Activated naive CD8-positive, alpha-beta T cell treated with anti-CD3 and anti-CD28 coated beads, Interleukin-2, amount 50 U/mL, for 24 hours (primary cell): ENCODE data around the gene SLC16A8.
"Not testable (repeated sequence)": the region's sequence is repeated elsewhere in the genome, so short reads cannot be mapped to it uniquely, and the experiment has no call there.

ENCODE experiments used
- ATAC-seq: fragments of 150-1000 bp; cut with Tn5 transposase; one replicate; pipeline ENCODE4 v1.10.0; 2021
- DNase-seq: peaks from one replicate; pipeline ENCODE4 v3.0.0; 2021
- H3K27ac Mint-ChIP-seq: one replicate; pipeline ENCODE4 v1.8.0; 2021; ENCODE audit warnings: mild to moderate bottlenecking, mixed read lengths
- H3K27me3 Mint-ChIP-seq: one replicate; pipeline ENCODE4 v1.8.0; 2021; ENCODE audit warnings: mixed read lengths
- H3K36me3 Mint-ChIP-seq: one replicate; pipeline ENCODE4 v1.8.0; 2021; ENCODE audit warnings: low read depth, mixed read lengths
- H3K4me1 Mint-ChIP-seq: one replicate; pipeline ENCODE4 v1.8.0; 2021; ENCODE audit warnings: mixed read lengths
- H3K4me3 Mint-ChIP-seq: one replicate; pipeline ENCODE4 v1.8.0; 2021; ENCODE audit warnings: mild to moderate bottlenecking, moderate library complexity, mixed read lengths
- H3K9me3 Mint-ChIP-seq: one replicate; pipeline ENCODE4 v1.8.0; 2021; ENCODE audit warnings: mixed read lengths

The SLC16A8 gene

GRCh38 chr22:38038426-38038825 lies 45.6 kb downstream of the SLC16A8 start:
- DNase-seq = no peak
- Mint-ChIP-seq H3K4me3 (no peak overlapping the region), H3K9me3 (no peaks in the 10 kb centered on the region), H3K27me3 (no peaks in the 10 kb centered on the region), H3K36me3 (no peaks in the 10 kb centered on the region), H3K4me1 (no peaks in the 10 kb centered on the region), H3K27ac (no peak overlapping the region)
- ATAC-seq = no peak

GRCh38 chr22:38037367-38038150 lies 46.4 kb downstream of the SLC16A8 start:
- not testable (repeated sequence) for H3K36me3 Mint-ChIP-seq, ATAC-seq, H3K9me3 Mint-ChIP-seq, H3K4me1 Mint-ChIP-seq, H3K4me3 Mint-ChIP-seq, DNase-seq, H3K27me3 Mint-ChIP-seq, H3K27ac Mint-ChIP-seq

- H3K4me1 Mint-ChIP-seq = no peaks in the 10 kb centered on the region
- H3K27me3 Mint-ChIP-seq = no peaks in the 10 kb centered on the region
- no peak for ATAC-seq
- H3K36me3 Mint-ChIP-seq = no peaks in the 10 kb centered on the region
- H3K27ac Mint-ChIP-seq = no peak overlapping the region
- H3K4me3 Mint-ChIP-seq = no peak overlapping the region
- H3K9me3 Mint-ChIP-seq = no peaks in the 10 kb centered on the region
- no peak for DNase-seq
Measured at GRCh38 chr22:38036392-38037062, 47.5 kb downstream of the SLC16A8 start.

GRCh38 chr22:38035530-38035885 lies 48.5 kb downstream of the SLC16A8 start:
- no peaks in the 10 kb centered on the region for H3K9me3 Mint-ChIP-seq
- no peaks in the 10 kb centered on the region for H3K4me1 Mint-ChIP-seq
- DNase-seq (no peak), ATAC-seq (no peak)
- no peak overlapping the region for H3K4me3 Mint-ChIP-seq
- no peaks in the 10 kb centered on the region for H3K36me3 Mint-ChIP-seq
- H3K27ac Mint-ChIP-seq = no peak overlapping the region
- no peaks in the 10 kb centered on the region for H3K27me3 Mint-ChIP-seq

- H3K9me3 Mint-ChIP-seq = no peaks in the 10 kb centered on the region
- no peak overlapping the region for H3K4me3 Mint-ChIP-seq
- no peak for ATAC-seq
- no peaks in the 10 kb centered on the region for H3K4me1 Mint-ChIP-seq
- H3K27ac Mint-ChIP-seq = no peak overlapping the region
- H3K27me3 Mint-ChIP-seq = no peaks in the 10 kb centered on the region
- DNase-seq = no peak
- no peaks in the 10 kb centered on the region for H3K36me3 Mint-ChIP-seq
Measured at GRCh38 chr22:38034884-38035529, 49.0 kb downstream of the SLC16A8 start.

GRCh38 chr22:38034278-38034882 lies 49.6 kb downstream of the SLC16A8 start:
- Mint-ChIP-seq H3K27me3 (no peaks in the 10 kb centered on the region), H3K4me3 (no peak overlapping the region), H3K36me3 (no peaks in the 10 kb centered on the region), H3K4me1 (no peaks in the 10 kb centered on the region), H3K9me3 (no peaks in the 10 kb centered on the region), H3K27ac (no peak overlapping the region)
- DNase-seq = no peak
- ATAC-seq = no peak

GRCh38 chr22:38033522-38034277 lies 50.3 kb downstream of the SLC16A8 start:
- no peaks in the 10 kb centered on the region for H3K9me3 Mint-ChIP-seq
- no peak overlapping the region for H3K4me3 Mint-ChIP-seq
- H3K27me3 Mint-ChIP-seq = no peaks in the 10 kb centered on the region
- H3K4me1 Mint-ChIP-seq = no peaks in the 10 kb centered on the region
- no peak overlapping the region for H3K27ac Mint-ChIP-seq
- ATAC-seq (no peak), DNase-seq (no peak)
- no peaks in the 10 kb centered on the region for H3K36me3 Mint-ChIP-seq

GRCh38 chr22:38032681-38033521 lies 51.1 kb downstream of the SLC16A8 start:
- no peak overlapping the region for H3K27ac Mint-ChIP-seq
- no peaks in the 10 kb centered on the region for H3K9me3 Mint-ChIP-seq
- no peaks in the 10 kb centered on the region for H3K27me3 Mint-ChIP-seq
- H3K4me3 Mint-ChIP-seq = no peak overlapping the region
- H3K4me1 Mint-ChIP-seq = no peaks in the 10 kb centered on the region
- DNase-seq = no peak
- no peak for ATAC-seq
- H3K36me3 Mint-ChIP-seq = no peaks in the 10 kb centered on the region

- Mint-ChIP-seq H3K36me3 (no peaks in the 10 kb centered on the region), H3K27ac (no peak overlapping the region), H3K4me3 (no peak overlapping the region), H3K4me1 (no peaks in the 10 kb centered on the region), H3K27me3 (no peaks in the 10 kb centered on the region), H3K9me3 (no peaks in the 10 kb centered on the region)
- no peak for DNase-seq
- ATAC-seq = no peak
Measured at GRCh38 chr22:38031491-38031890, 52.5 kb downstream of the SLC16A8 start.

GRCh38 chr22:38030311-38031133 lies 53.5 kb downstream of the SLC16A8 start:
- H3K27me3 Mint-ChIP-seq = no peaks in the 10 kb centered on the region
- no peaks in the 10 kb centered on the region for H3K36me3 Mint-ChIP-seq
- ATAC-seq (no peak), DNase-seq (no peak)
- no peak overlapping the region for H3K4me3 Mint-ChIP-seq
- H3K27ac Mint-ChIP-seq = no peak overlapping the region
- H3K9me3 Mint-ChIP-seq = no peaks in the 10 kb centered on the region
- H3K4me1 Mint-ChIP-seq = no peaks in the 10 kb centered on the region

GRCh38 chr22:38029901-38030300 lies 54.1 kb downstream of the SLC16A8 start:
- Mint-ChIP-seq H3K4me1 (no peaks in the 10 kb centered on the region), H3K27me3 (no peaks in the 10 kb centered on the region), H3K4me3 (no peak overlapping the region), H3K36me3 (no peaks in the 10 kb centered on the region), H3K9me3 (no peaks in the 10 kb centered on the region), H3K27ac (no peak overlapping the region)
- DNase-seq (no peak), ATAC-seq (no peak)

- Mint-ChIP-seq H3K9me3 (no peaks in the 10 kb centered on the region), H3K27ac (no peak overlapping the region), H3K36me3 (no peaks in the 10 kb centered on the region), H3K27me3 (no peaks in the 10 kb centered on the region), H3K4me1 (no peaks in the 10 kb centered on the region), H3K4me3 (no peak overlapping the region)
- ATAC-seq (no peak), DNase-seq (no peak)
Measured at GRCh38 chr22:38029370-38029769, 54.6 kb downstream of the SLC16A8 start.
